ENCODE data around the gene YAF2.

- TF ChIP-seq POLR2A (IDR thresholded peaks at IDR 0.05; ENCODE audit: borderline replicate concordance, extremely low read depth, insufficient read depth, insufficient read length) (no peak), ATF3 (IDR thresholded peaks at IDR 0.05) (no peak), CTCF (IDR thresholded peaks at IDR 0.05 in 2 of 3, conservative IDR thresholded peaks at IDR 0.05 in 1 of 3; ENCODE audit: borderline replicate concordance in 1 of 3, insufficient read depth in 1 of 3, low read depth in 2 of 3, low read length in 2 of 3) (no peak), TCF7L2 (IDR thresholded peaks at IDR 0.05; ENCODE audit: borderline replicate concordance, extremely low read depth, insufficient read depth, insufficient read length) (no peak), EZH2 (IDR thresholded peaks at IDR 0.05) (no peak), POLR2AphosphoS5 (IDR thresholded peaks at IDR 0.05; ENCODE audit: low read depth, low read length) (no peak), REST (IDR thresholded peaks at IDR 0.05; ENCODE audit: low read depth) (no peak), ZNF274 (IDR thresholded peaks at IDR 0.05; ENCODE audit: low read depth, low read length) (no peak), CEBPB (IDR thresholded peaks at IDR 0.05; ENCODE audit: low read depth) (no peak), ZFX (IDR thresholded peaks at IDR 0.05) (no peak), SIN3A (IDR thresholded peaks at IDR 0.05; ENCODE audit: low read depth) (no peak), YY1 (IDR thresholded peaks at IDR 0.05; ENCODE audit: extremely low read depth, insufficient replicate concordance, low read depth, low read length) (no peak), MAX (IDR thresholded peaks at IDR 0.05) (no peak)
Measured at GRCh38 chr12:42173961-42174521, 64.0 kb downstream of the YAF2 start.
